CD8-positive, alpha-beta memory T cell (primary cell): ENCODE data around the gene STK25. TPM values are rescaled to one million over a fixed set of nuclear protein-coding genes. Genes with fewer than 3 reads are reported as not detected.

ENCODE experiments used
- CTCF ChIA-PET: fragments of 350-600 bp; sonication (Branson Sonifier 250); formaldehyde crosslinking; loops from one replicate; lab custom pipeline; 2021; ENCODE audit warnings: antibody characterized with exemption; lab: Charles Lee
- POLR2A ChIA-PET: fragments of 350-600 bp; sonication (Branson Sonifier 250); formaldehyde crosslinking; loops from one replicate; lab custom pipeline; 2021; ENCODE audit warnings: antibody characterized with exemption; lab: Charles Lee
- DNase-seq, 5 donors: peaks; one replicate each; pipeline versions ENCODE4 v3.0.0 to v3.0.0-alpha.2; 2020 to 2022; ENCODE audit warnings: mixed read lengths in 1 of 5
- H3K27ac ChIP-seq: one replicate; pipeline ENCODE4 v1.7.0; 2013; ENCODE audit warnings: low read depth, mild to moderate bottlenecking, low read length, moderate library complexity
- H3K27me3 ChIP-seq: 2 replicates; pipeline ENCODE4 v1.7.0; 2013; ENCODE audit warnings: low read length, mild to moderate bottlenecking; ENCODE audit not compliant: insufficient read depth, poor library complexity, severe bottlenecking
- H3K36me3 ChIP-seq: 2 replicates; pipeline ENCODE4 v1.7.0; 2013; ENCODE audit warnings: mild to moderate bottlenecking, low read length, moderate library complexity; ENCODE audit not compliant: insufficient read depth
- H3K4me1 ChIP-seq: 2 replicates; pipeline ENCODE4 v1.7.0; 2013; ENCODE audit warnings: mild to moderate bottlenecking, low read length, moderate library complexity; ENCODE audit not compliant: insufficient read depth
- H3K4me3 ChIP-seq: 2 replicates; pipeline ENCODE4 v1.7.0; 2013; ENCODE audit warnings: mild to moderate bottlenecking, low read length
- H3K9me3 ChIP-seq: 2 replicates; pipeline ENCODE4 v1.7.0; 2013; ENCODE audit warnings: mild to moderate bottlenecking, low read length
- H3K27ac Mint-ChIP-seq, 8 donors: one replicate each; pipeline ENCODE4 v1.8.0; 2020 to 2021; ENCODE audit warnings: mixed read lengths in 8 of 8, mild to moderate bottlenecking in 6 of 8, inconsistent platforms in 3 of 8, moderate library complexity in 3 of 8
- H3K27me3 Mint-ChIP-seq, 2 donors: one replicate each; pipeline ENCODE4 v1.8.0; 2020 to 2021; ENCODE audit warnings: mixed read lengths in 2 of 2, mild to moderate bottlenecking in 1 of 2, moderate library complexity in 1 of 2
- H3K36me3 Mint-ChIP-seq, 3 donors: one replicate each; pipeline ENCODE4 v1.8.0; 2020 to 2021; ENCODE audit warnings: mixed read lengths in 3 of 3, inconsistent platforms in 1 of 3, mild to moderate bottlenecking in 1 of 3
- H3K4me1 Mint-ChIP-seq, 3 donors: one replicate each; pipeline ENCODE4 v1.8.0; 2020 to 2021; ENCODE audit warnings: mixed read lengths in 3 of 3, inconsistent platforms in 1 of 3, mild to moderate bottlenecking in 1 of 3
- H3K4me3 Mint-ChIP-seq, 7 donors: one replicate each; pipeline ENCODE4 v1.8.0; 2020 to 2021; ENCODE audit warnings: mixed read lengths in 7 of 7, mild to moderate bottlenecking in 6 of 7, moderate library complexity in 4 of 7, inconsistent platforms in 2 of 7
- H3K9me3 Mint-ChIP-seq, 5 donors: one replicate each; pipeline ENCODE4 v1.8.0; 2020 to 2022; ENCODE audit warnings: mixed read lengths in 5 of 5, mild to moderate bottlenecking in 3 of 5, moderate library complexity in 2 of 5, inconsistent platforms in 1 of 5
- polyA plus RNA-seq: library from polyadenylated mRNA; unstranded; fragments of 300-500 nt; fragmentation: Illumina TruSeq; gene quantifications from one replicate; pipeline ENCODE4 v1.2.3, GENCODE V29; 2021
- total RNA-seq, 2 experiments: library from RNA; stranded (reverse); gene quantifications; one replicate each; pipeline ENCODE4 v1.2.3, GENCODE V29; 2021

The STK25 gene
- total and polyA plus RNA-seq, 3 experiments from 2014 or later = 86.3 to 96.2 (median 95.0) TPM

DNA sequence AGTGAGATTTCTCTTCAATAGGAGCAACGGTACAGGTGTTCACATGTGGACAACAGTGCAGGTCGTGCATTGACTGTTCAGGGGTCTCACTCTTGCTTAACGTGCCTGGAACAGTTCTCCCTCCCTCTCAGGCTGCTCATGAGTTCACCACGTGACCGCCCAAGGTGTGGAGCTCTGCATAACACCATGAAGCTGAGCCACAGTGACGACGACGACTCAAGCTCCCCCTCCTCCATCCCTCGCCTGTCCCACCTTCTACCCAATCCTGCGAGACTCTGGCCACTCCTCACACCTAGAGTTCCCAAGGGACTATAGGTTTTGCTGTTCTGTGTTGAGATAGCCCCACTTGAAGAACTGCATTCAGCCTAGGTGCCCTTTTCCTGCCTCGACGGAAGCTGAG is 42.8 kb downstream of the STK25 start:
- Histone ChIP-seq H3K36me3 (no peaks in the 10 kb centered on the region), H3K27ac (no peak overlapping the region), H3K9me3 (no peaks in the 10 kb centered on the region), H3K27me3 (no peaks in the 10 kb centered on the region), H3K4me3 (no peak overlapping the region), H3K4me1 (no peaks in the 10 kb centered on the region)
- Mint-ChIP-seq H3K4me3 (no peak overlapping the region), H3K9me3 (no peaks in the 10 kb centered on the region), H3K27me3 (peaks cover 0 to 4% of the 10 kb centered on the region in 2 donors), H3K36me3 (peaks cover 0 to 3% (median 0%) of the 10 kb centered on the region in 3 donors), H3K4me1 (peaks cover 0 to 2% (median 0%) of the 10 kb centered on the region in 3 donors), H3K27ac (peak overlapping the region in 1 of 8 donors; percentile 68)
- CTCF ChIA-PET = no interaction called here
- no peak for DNase-seq
- POLR2A ChIA-PET = no interaction called here

- no peaks in the 10 kb centered on the region for H3K9me3 ChIP-seq
- H3K4me1 ChIP-seq = no peaks in the 10 kb centered on the region
- no peaks in the 10 kb centered on the region for H3K27me3 ChIP-seq
- Mint-ChIP-seq H3K9me3 (no peaks in the 10 kb centered on the region), H3K27me3 (no peaks in the 10 kb centered on the region), H3K4me3 (no peak overlapping the region), H3K4me1 (no peaks in the 10 kb centered on the region), H3K27ac (no peak overlapping the region), H3K36me3 (no peaks in the 10 kb centered on the region)
- no peak overlapping the region for H3K27ac ChIP-seq
- DNase-seq = no peak
- POLR2A ChIA-PET = no interaction called here
- no peak overlapping the region for H3K4me3 ChIP-seq
- CTCF ChIA-PET = no interaction called here
- no peaks in the 10 kb centered on the region for H3K36me3 ChIP-seq
Observed at GRCh38 chr2:241463276-241464135, 44.9 kb downstream of the STK25 start.

DNA sequence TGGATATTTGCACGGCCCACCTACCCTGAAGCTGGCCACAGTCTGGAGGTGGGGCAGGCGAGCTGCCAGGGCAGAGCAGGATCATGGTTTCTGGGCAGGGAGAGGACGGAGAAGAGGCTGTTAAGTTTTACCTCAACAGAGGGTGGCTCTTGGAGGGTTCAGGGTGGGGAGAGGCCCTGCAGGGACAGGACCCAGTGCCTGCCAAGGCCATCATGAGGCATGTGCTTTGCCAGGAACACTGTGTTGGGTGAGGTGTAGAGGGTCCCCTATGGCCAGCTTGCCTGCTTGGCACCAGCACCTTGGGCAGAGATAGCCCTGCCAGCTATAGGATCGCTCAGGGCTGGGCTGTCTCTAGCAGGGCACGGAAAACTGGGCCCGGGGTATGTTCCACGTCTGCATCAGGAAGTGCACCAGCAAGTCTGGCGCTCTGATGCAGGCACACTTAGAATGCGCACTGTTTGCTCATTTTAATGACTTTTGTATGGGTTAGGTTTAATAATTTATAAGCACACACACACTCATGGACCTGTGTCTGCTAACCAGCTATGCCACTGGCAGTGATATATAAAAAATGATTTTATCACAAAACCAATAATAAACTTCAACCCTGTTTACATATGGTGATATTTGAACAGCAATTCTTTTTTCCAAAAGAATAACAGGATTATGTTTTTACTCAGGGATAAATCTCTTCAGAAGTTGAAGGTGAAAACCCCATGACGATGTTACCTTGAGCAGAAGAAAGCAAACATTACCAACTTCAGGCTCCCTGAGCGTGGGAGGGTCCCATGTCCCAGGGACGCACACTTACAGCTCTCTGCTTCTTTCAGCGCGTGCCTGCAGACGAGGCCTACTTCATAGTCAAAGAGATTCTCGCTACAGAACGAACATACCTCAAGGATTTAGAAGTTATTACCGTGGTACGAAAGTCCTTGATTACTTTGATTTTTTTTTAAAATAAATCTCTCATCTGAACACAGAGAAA is 46.4 kb downstream of the STK25 start:
- H3K27ac ChIP-seq = no peak overlapping the region
- no peaks in the 10 kb centered on the region for H3K9me3 ChIP-seq
- no peaks in the 10 kb centered on the region for H3K4me1 Mint-ChIP-seq
- no peaks in the 10 kb centered on the region for H3K36me3 Mint-ChIP-seq
- no peaks in the 10 kb centered on the region for H3K36me3 ChIP-seq
- ChIA-PET POLR2A (no interaction called here), CTCF (no interaction called here)
- H3K4me3 ChIP-seq = no peak overlapping the region
- no peaks in the 10 kb centered on the region for H3K27me3 ChIP-seq
- H3K9me3 Mint-ChIP-seq = no peaks in the 10 kb centered on the region
- H3K4me1 ChIP-seq = no peaks in the 10 kb centered on the region
- no peak overlapping the region for H3K4me3 Mint-ChIP-seq
- DNase-seq = no peak
- H3K27me3 Mint-ChIP-seq = no peaks in the 10 kb centered on the region
- no peak overlapping the region for H3K27ac Mint-ChIP-seq

- no peaks in the 10 kb centered on the region for H3K36me3 Mint-ChIP-seq
- H3K36me3 ChIP-seq = no peaks in the 10 kb centered on the region
- DNase-seq = no peak
- no peak overlapping the region for H3K4me3 ChIP-seq
- H3K4me1 ChIP-seq = no peaks in the 10 kb centered on the region
- H3K27me3 Mint-ChIP-seq = peaks cover 3 to 4% of the 10 kb centered on the region in 2 donors
- H3K9me3 Mint-ChIP-seq = no peaks in the 10 kb centered on the region
- H3K27me3 ChIP-seq = no peaks in the 10 kb centered on the region
- H3K4me1 Mint-ChIP-seq = no peaks in the 10 kb centered on the region
- H3K27ac ChIP-seq = no peak overlapping the region
- peak overlapping the region in 1 of 8 donors; percentile 43 for H3K27ac Mint-ChIP-seq
- CTCF ChIA-PET = no interaction called here
- H3K4me3 Mint-ChIP-seq = no peak overlapping the region
- POLR2A ChIA-PET = no interaction called here
- H3K9me3 ChIP-seq = no peaks in the 10 kb centered on the region
Observed at GRCh38 chr2:241460631-241461030, 47.8 kb downstream of the STK25 start.

DNA sequence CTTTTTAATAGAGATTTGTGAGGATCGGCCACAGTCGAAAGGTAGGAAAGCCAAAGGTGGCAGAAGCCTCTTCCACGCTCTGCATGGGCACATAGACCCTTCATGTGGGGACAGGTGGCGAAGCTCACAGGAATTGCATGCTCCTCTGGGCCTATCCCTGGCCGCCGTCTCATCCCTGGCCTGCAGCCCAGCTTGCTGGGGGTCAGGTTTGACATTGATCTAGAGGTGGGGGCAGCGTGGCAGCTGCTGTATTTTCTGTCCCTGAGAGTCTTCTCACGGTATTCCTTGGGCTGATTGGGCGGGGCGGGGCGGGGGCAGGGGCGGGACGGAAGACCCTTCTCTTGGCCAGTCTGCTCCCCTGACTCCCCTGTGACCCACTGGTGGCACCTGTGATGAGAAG is 48.9 kb downstream of the STK25 start:
- DNase-seq = no peak
- POLR2A ChIA-PET = no interaction called here
- Mint-ChIP-seq H3K4me3 (no peak overlapping the region), H3K9me3 (no peaks in the 10 kb centered on the region), H3K36me3 (no peaks in the 10 kb centered on the region), H3K27me3 (peaks cover 4 to 6% of the 10 kb centered on the region in 2 donors), H3K4me1 (no peaks in the 10 kb centered on the region), H3K27ac (no peak overlapping the region)
- CTCF ChIA-PET = no interaction called here
- no peaks in the 10 kb centered on the region for H3K4me1 ChIP-seq
- H3K27me3 ChIP-seq = no peaks in the 10 kb centered on the region
- H3K4me3 ChIP-seq = no peak overlapping the region
- H3K27ac ChIP-seq = no peak overlapping the region
- no peaks in the 10 kb centered on the region for H3K9me3 ChIP-seq
- H3K36me3 ChIP-seq = no peaks in the 10 kb centered on the region

DNA sequence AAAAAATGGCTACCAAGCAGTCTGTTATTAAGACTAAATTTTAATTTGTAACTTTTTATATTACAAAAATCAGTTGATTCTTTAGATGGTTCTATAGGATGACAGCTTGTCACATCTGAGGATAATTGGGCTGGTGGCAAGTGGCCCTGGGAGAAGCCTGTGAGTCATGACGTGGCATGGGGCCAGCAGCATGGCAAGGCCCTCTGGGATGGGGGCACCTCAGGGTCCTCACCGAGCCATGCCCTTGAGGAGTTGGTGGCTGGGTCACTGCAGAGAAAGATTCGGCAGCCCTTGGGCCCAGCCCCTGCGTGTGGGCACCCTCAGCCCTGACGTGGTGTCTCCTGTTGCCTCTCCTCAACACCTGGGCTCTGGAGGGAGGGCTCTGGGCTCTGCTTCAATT is 49.7 kb downstream of the STK25 start:
- Mint-ChIP-seq H3K27ac (no peak overlapping the region), H3K4me3 (no peak overlapping the region), H3K4me1 (no peaks in the 10 kb centered on the region), H3K27me3 (peaks cover 4 to 6% of the 10 kb centered on the region in 2 donors), H3K36me3 (no peaks in the 10 kb centered on the region), H3K9me3 (no peaks in the 10 kb centered on the region)
- no peak overlapping the region for H3K27ac ChIP-seq
- no peaks in the 10 kb centered on the region for H3K27me3 ChIP-seq
- no peak overlapping the region for H3K4me3 ChIP-seq
- CTCF ChIA-PET = no interaction called here
- POLR2A ChIA-PET = no interaction called here
- no peak for DNase-seq
- H3K36me3 ChIP-seq = no peaks in the 10 kb centered on the region
- no peaks in the 10 kb centered on the region for H3K9me3 ChIP-seq
- no peaks in the 10 kb centered on the region for H3K4me1 ChIP-seq

- Mint-ChIP-seq H3K4me3 (no peak overlapping the region), H3K36me3 (no peaks in the 10 kb centered on the region), H3K9me3 (no peaks in the 10 kb centered on the region), H3K27me3 (peaks cover 6 to 9% of the 10 kb centered on the region in 2 donors), H3K4me1 (no peaks in the 10 kb centered on the region), H3K27ac (no peak overlapping the region)
- Histone ChIP-seq H3K9me3 (no peaks in the 10 kb centered on the region), H3K36me3 (no peaks in the 10 kb centered on the region), H3K4me1 (no peaks in the 10 kb centered on the region), H3K27ac (no peak overlapping the region), H3K4me3 (no peak overlapping the region), H3K27me3 (no peaks in the 10 kb centered on the region)
- ChIA-PET CTCF (no interaction called here), POLR2A (no interaction called here)
- no peak for DNase-seq
Observed at GRCh38 chr2:241456546-241456945, 51.8 kb downstream of the STK25 start.
